IPS DF 4.7 (cell line): ENCODE data around the gene TTYH2.

ENCODE experiments used
- DNase-seq: peaks from one replicate; pipeline ENCODE4 v3.0.0-alpha.2; 2013; ENCODE audit warnings: low spot score; ENCODE audit errors: extremely low read depth

TTYH2 gene

DNA sequence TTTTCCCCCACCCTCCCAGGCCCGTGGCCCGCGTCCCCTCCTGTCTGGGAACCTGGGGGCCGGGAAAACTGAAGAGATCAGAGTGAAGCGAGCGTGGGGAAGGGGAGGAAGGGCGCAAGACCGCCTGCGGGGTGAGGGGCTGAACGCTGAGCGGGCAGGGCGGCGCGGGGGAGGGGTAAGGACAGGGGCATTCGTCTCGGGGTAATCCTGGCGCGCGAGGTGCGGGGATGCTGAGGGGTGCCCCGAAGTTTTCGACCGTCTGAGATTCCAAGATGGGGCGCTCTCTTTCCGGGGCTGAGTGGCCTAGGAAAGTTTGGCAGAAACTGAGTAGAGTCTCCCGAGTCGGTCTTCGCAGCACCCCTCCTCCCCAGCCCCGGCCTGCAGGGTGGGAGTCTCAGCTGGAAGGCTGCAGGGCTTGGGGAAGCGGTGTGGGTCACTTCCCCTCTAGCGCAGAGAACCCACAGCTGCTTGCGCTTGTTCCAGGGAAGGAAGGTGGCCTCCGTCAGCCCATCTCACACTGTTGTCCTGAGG, 555 bp downstream of the TTYH2 start:
- no peak for DNase-seq

- no peak for DNase-seq
Observed at GRCh38 chr17:74214484-74215341, 1.3 kb downstream of the TTYH2 start.

DNA sequence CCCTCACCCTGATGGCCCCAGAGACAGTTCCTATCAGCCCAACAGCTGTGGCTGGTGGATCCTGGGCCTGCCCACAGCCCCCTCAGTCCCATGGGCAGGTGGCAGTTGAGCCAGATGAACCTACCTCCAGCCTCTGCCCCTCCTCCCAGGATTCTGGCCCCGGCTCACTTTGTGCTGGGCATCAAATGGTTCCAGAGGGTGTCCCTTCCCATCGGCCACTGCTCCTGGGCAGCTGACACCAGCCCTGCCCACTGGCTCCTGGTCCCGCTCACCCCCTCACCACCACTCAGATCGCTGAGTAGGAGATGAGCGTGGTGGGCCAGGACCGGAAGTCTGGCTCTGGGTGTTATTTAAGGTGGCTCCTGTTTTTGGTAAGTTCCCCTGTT, 2.0 kb downstream of the TTYH2 start:
- DNase-seq, result no peak

GRCh38 chr17:74216505-74216904, 3.1 kb downstream of the TTYH2 start:
- DNase-seq, result no peak

DNA sequence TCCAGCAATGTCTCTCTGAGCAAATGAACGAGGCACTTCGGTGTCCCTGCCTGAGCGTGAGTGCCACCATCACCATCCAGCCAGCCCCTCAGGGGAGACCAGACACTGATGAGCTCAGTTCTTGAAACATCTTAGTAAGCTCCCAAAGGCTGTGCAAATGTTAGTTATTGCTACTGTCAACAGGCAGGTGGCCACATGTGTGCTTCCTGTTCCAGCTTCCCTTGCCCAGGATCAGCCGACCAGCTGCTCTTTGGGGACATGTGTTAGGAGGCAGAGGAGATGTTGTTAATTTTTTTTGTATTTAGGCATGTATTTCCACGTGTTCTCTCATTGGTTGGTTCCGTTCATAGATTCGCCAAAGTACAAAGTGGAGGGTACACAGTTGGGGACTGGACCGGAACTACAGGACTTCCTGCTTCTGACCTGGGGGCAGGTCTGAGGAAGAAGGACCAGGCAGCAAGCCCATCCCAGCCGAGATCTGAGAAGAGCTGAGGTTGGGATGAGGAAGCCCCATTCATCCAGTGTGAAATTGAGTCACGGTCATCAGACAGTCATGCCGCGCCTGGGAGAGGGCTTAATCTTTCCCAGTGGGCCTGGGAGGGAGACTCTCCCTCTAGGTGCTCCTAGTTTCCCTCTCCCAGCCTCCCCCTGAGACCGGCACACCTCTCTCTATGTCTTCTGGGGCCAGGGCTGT, 3.8 kb downstream of the TTYH2 start:
- DNase-seq, result no peak

DNA sequence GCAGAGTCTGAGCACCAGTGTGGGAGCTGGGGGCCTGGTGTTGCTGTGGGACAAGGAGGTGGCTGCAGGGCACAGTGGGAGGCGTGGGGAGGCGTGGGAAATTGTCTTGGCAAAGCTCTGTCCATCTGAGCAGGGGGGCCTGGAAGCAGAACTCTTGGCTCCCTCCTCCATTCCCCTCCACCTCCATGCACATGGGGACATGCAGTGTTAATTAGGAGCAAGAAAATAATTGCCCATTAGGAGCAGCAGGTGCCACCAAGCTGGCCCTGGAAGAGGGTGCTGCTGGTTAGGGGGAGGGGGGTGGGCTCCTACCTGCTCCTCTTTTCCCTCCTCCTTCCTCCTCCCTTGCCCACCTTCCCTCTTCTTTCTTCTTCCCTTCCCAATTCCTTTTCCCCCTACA, 4.5 kb downstream of the TTYH2 start:
- no peak for DNase-seq

- no peak for DNase-seq
Observed at GRCh38 chr17:74218436-74218835, 5.1 kb downstream of the TTYH2 start.

DNA sequence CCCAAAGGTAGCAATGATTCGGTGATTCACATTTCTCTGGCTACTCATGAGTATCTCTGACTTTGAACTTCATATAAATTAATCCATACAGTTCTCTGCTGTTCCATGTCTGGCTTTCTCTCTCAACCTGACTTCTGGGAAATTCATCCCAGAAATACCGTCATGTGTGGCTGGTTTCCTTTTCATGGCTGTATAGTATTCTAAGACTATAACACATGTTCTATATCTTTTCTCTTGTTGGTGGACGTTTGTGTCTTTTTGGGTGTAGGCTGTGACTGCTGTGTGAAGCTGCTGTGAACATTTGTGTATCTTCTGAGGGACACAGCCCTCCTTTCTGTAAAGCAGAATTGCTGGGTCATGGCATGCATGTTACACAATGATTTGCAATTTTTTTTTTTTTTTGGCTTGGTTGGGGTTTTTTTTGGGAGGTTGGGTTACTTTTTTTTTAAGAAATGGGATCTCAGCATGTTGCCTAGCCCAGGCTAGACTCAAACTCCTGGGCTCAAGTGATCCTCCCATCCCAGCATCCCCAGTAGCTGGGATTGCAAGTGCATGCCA, 6.3 kb downstream of the TTYH2 start:
- DNase-seq, result no peak

DNA sequence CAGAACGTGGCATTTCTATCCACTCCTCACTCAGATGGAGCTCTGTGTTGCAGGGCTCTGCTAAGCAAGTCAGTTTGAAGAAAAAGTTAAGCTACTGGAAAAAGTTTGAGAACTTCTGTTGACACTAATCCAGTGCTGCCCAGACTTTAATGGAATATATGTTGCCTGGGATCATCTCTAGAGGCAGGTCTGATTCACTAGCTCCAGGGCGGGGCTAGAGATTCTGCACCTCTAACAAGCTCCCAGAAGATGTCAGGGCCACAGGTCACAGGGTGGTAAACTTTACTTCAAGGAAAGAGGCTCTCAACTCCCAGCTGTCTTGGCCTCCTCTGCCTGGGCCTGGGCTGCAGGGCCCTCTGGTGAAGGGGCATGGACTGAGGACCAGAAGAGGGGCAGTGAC, 6.8 kb downstream of the TTYH2 start:
- no peak for DNase-seq

GRCh38 chr17:74220946-74221818, 7.8 kb downstream of the TTYH2 start:
- no peak for DNase-seq

- no peak for DNase-seq
Observed at GRCh38 chr17:74222399-74222798, 9.0 kb downstream of the TTYH2 start.

GRCh38 chr17:74223901-74224300, 10.5 kb downstream of the TTYH2 start:
- no peak for DNase-seq

GRCh38 chr17:74224959-74225725, 11.8 kb downstream of the TTYH2 start:
- no peak for DNase-seq

GRCh38 chr17:74226252-74226651, 12.9 kb downstream of the TTYH2 start:
- no peak for DNase-seq

- no peak for DNase-seq
Observed at GRCh38 chr17:74227271-74228080, 14.1 kb downstream of the TTYH2 start.

DNA sequence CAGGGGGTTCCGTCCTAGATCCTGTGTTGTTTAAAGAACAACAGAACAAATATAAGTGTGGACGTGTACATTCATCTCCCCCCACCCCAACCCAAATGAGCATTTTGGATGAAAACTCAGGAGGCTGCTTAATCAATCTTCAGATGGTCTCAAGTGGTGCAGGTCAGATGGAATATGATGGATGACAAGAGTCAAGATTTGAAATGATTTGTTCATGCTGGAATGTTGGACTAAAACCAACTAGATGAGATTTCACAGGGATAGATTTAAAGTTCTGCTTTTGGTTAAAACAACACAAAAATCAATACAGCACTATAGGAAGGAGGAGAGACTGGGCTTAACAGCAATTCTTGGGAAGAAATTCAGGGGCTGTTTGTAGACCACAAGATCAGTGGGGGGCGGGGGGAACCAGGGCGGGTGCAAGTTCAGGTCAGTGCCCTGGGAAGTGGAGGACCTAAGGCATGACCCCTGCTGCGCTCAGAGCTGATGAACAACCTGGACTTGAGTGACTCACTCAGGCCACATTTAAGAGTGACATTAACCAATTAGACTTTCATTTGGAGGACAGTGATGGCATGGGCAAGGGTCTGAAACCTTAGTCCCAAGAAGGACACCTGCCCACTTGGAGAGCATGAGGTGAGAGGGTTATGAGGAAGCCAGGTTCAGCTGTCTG, 15.1 kb downstream of the TTYH2 start:
- no peak for DNase-seq

DNA sequence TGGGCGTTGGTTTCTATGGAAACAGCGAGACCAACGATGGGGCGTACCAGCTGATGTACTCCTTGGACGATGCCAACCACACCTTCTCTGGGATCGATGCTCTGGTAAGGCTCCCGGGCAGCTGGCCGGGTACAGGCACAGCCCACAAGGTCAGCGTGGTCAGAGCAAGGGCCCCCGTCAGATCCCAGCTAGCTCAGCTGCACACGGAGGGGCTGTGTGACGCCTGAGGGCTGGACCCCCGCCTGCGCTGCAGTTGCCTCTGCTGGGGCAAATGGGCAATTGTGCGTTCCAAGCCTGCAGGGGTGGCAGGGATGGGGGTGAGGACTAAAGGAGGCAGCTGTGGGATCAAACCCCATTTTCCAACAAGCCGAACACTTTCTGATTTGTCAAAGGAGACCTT, 17.5 kb downstream of the TTYH2 start:
- DNase-seq, result no peak

- no peak for DNase-seq
Observed at GRCh38 chr17:74231928-74232907, 18.8 kb downstream of the TTYH2 start.
